HCT116 (cell line): ENCODE measurements around the gene PACRG. TPM values are rescaled to one million over a fixed set of nuclear protein-coding genes. Genes with fewer than 3 reads are reported as not detected.

Experiments used
- ATAC-seq: fragments of 200-7000 bp; cut with Tn5 transposase; 2 replicates; pipeline ENCODE4 v1.9.1; 2020; ENCODE audit warnings: mild to moderate bottlenecking, moderate library complexity
- BruUV-seq: library from RNA; stranded (reverse); fragments of 400-500 nt; replicated peaks from 2 replicates; lab custom pipeline; 2021; lab: Mats Ljungman, UMichigan
- CTCF ChIA-PET: fragments of 300-600 bp; sonication (Branson Sonifier 250); formaldehyde crosslinking; loops from one replicate; lab custom pipeline; 2021; ENCODE audit warnings: antibody characterized with exemption; lab: Charles Lee
- POLR2A ChIA-PET: fragments of 300-600, 350-600 bp; sonication (Branson Sonifier 250); formaldehyde crosslinking; loops from one replicate; lab custom pipeline; 2021; ENCODE audit warnings: antibody characterized with exemption; lab: Charles Lee
- RAD21 ChIA-PET, 2 experiments: fragments of 300-600 bp; sonication (Branson Sonifier 250); formaldehyde crosslinking; loops; one replicate each; lab custom pipeline; 2023; ENCODE audit warnings: low total read pairs in 2 of 2; ENCODE audit not compliant: uncharacterized antibody in 2 of 2, unreplicated experiment in 2 of 2, low non-redundant PET in 1 of 2; lab: Charles Lee
- DNase-seq: peaks from one replicate; pipeline ENCODE4 v3.0.0-alpha.2; 2010; ENCODE audit warnings: low read depth, low spot score
- H2AFZ ChIP-seq: fragments of 200-600 bp; shearing (Covaris generic), sonication (generic); 2 replicates; pipeline ENCODE4 v1.6.1; 2017; ENCODE audit warnings: low read depth, mixed run types, mixed read lengths, antibody characterized with exemption, low read length; ENCODE audit not compliant: poor library complexity, severe bottlenecking
- H3K27ac ChIP-seq: 2 replicates; pipeline ENCODE4 v1.5.1; 2012; ENCODE audit warnings: low read depth, low read length
- H3K27me3 ChIP-seq: fragments of 200-600 bp; sonication (generic); 2 replicates; pipeline ENCODE4 v1.6.1; 2016; ENCODE audit warnings: mixed run types, low read length, mixed read lengths; ENCODE audit not compliant: insufficient read depth
- H3K36me3 ChIP-seq, 2 experiments: fragments of 200-500 bp in 1 of 2; fragments of 200-600 bp in 1 of 2; sonication (Bioruptor generic) in 1 of 2; sonication (generic) in 1 of 2; 2 replicates each; pipeline versions ENCODE4 v1.5.1 to v1.6.1; 2014 to 2016; ENCODE audit warnings: low read length in 2 of 2, inconsistent platforms in 1 of 2, mixed read lengths in 1 of 2, mixed run types in 1 of 2; ENCODE audit not compliant: insufficient read depth in 2 of 2, control insufficient read depth in 1 of 2
- H3K4me1 ChIP-seq, 2 experiments: fragments of 200-600 bp in 1 of 2; sonication (generic) in 1 of 2; 2 replicates each; pipeline versions ENCODE4 v1.5.1 to v1.6.1; 2012 to 2017; ENCODE audit warnings: low read length in 2 of 2, inconsistent platforms in 1 of 2, mild to moderate bottlenecking in 1 of 2, mixed read lengths in 1 of 2, mixed run types in 1 of 2, moderate library complexity in 1 of 2; ENCODE audit not compliant: insufficient read depth in 2 of 2, control insufficient read depth in 1 of 2
- H3K4me2 ChIP-seq: fragments of 200-600 bp; sonication (generic); 2 replicates; pipeline ENCODE4 v1.6.1; 2017; ENCODE audit warnings: mixed run types, low read length, mixed read lengths
- H3K4me3 ChIP-seq, 2 experiments: fragments of 200-600 bp in 1 of 2; sonication (generic) in 1 of 2; replicated peaks in 1 of 2; 2 replicates each; pipeline ENCODE4 v1.5.1; 2011 to 2016; ENCODE audit warnings: low read length in 2 of 2, control low read depth in 1 of 2, low read depth in 1 of 2, mild to moderate bottlenecking in 1 of 2, mixed read lengths in 1 of 2, mixed run types in 1 of 2
- H3K79me2 ChIP-seq: fragments of 200-600 bp; sonication (generic); 2 replicates; pipeline ENCODE4 v1.6.1; 2017; ENCODE audit warnings: mild to moderate bottlenecking, mixed run types, low read length, moderate library complexity, mixed read lengths; ENCODE audit not compliant: insufficient read depth
- H3K9ac ChIP-seq: fragments of 200-600 bp; sonication (generic); 2 replicates; pipeline ENCODE4 v1.6.1; 2016; ENCODE audit warnings: low read length, mixed read lengths
- H3K9me2 ChIP-seq: fragments of 200-600 bp; sonication (generic), shearing (Covaris generic); 2 replicates; pipeline ENCODE4 v1.6.1; 2017; ENCODE audit warnings: mixed run types, mild to moderate bottlenecking, moderate library complexity; ENCODE audit not compliant: insufficient read depth
- H3K9me3 ChIP-seq, 2 experiments: fragments of 200-500 bp in 1 of 2; fragments of 200-600 bp in 1 of 2; sonication (Bioruptor generic) in 1 of 2; sonication (generic) in 1 of 2; 2 replicates each; pipeline ENCODE4 v1.6.1; 2014 to 2017; ENCODE audit warnings: low read length in 2 of 2, mixed read lengths in 2 of 2, inconsistent platforms in 1 of 2, low read depth in 1 of 2, mild to moderate bottlenecking in 1 of 2, mixed run types in 1 of 2, moderate library complexity in 1 of 2; ENCODE audit not compliant: control insufficient read depth in 1 of 2, insufficient read depth in 1 of 2
- H4K20me1 ChIP-seq: fragments of 200-600 bp; sonication (generic), shearing (Covaris generic); 2 replicates; pipeline ENCODE4 v1.6.1; 2017; ENCODE audit warnings: mixed run types, mild to moderate bottlenecking, moderate library complexity; ENCODE audit not compliant: insufficient read depth
- ELF1 ChIP-seq: IDR thresholded peaks from 2 replicates; pipeline ENCODE4 v1.6.1; 2012; ENCODE audit warnings: low read depth, borderline replicate concordance
- POLR2A ChIP-seq: IDR thresholded peaks from 2 replicates; pipeline ENCODE4 v1.7.0; 2011; ENCODE audit warnings: borderline replicate concordance; ENCODE audit not compliant: insufficient read depth, insufficient read length; ENCODE audit errors: extremely low read depth
- POLR2AphosphoS5 ChIP-seq: IDR thresholded peaks from 2 replicates; pipeline ENCODE4 v1.6.1; 2011; ENCODE audit warnings: mild to moderate bottlenecking, low read depth, low read length, moderate library complexity
- SIN3A ChIP-seq: IDR thresholded peaks from 2 replicates; pipeline ENCODE4 v1.6.1; 2012; ENCODE audit warnings: low read depth
- SP1 ChIP-seq: IDR thresholded peaks from 2 replicates; pipeline ENCODE4 v1.6.1; 2012; ENCODE audit warnings: low read depth
- TCF7L2 ChIP-seq: IDR thresholded peaks from 2 replicates; pipeline ENCODE4 v1.7.0; 2011; ENCODE audit warnings: borderline replicate concordance, inconsistent platforms; ENCODE audit not compliant: insufficient read depth, insufficient read length; ENCODE audit errors: extremely low read depth
- YY1 ChIP-seq: IDR thresholded peaks from 2 replicates; pipeline ENCODE4 v1.6.1; 2011; ENCODE audit warnings: low read length, low read depth, moderate library complexity, mild to moderate bottlenecking; ENCODE audit not compliant: insufficient replicate concordance; ENCODE audit errors: extremely low read depth
- ZFX ChIP-seq: fragments of 450-650 bp; IDR thresholded peaks from 2 replicates; pipeline ENCODE4 v1.6.1; 2017
- ZNF274 ChIP-seq: fragments of 200-500 bp; sonication (Bioruptor generic); IDR thresholded peaks from 2 replicates; pipeline ENCODE4 v1.6.1; 2014; ENCODE audit warnings: mild to moderate bottlenecking, low read depth, low read length, inconsistent platforms
- intact Hi-C: fragments of 100-400 bp; cut with micrococcal nuclease; formaldehyde crosslinking; loops from 2 replicates; pipeline ENCODE4 v1.10.0; 2022
- total RNA-seq: library from RNA; stranded (reverse); gene quantifications from one replicate; pipeline ENCODE4 v1.2.1, GENCODE V29; 2021; ENCODE audit not compliant: unreplicated experiment
- TF ChIP-seq, protein P1 (sequence below), 3 experiments: fragments of 200-600 bp in 1 of 3; sonication (generic) in 1 of 3; IDR thresholded peaks in 2 of 3; conservative IDR thresholded peaks in 1 of 3; 2 replicates each; pipeline ENCODE4 v1.5.1; 2012 to 2017; ENCODE audit warnings: low read depth in 2 of 3, low read length in 2 of 3, antibody characterized with exemption in 1 of 3, borderline replicate concordance in 1 of 3, control low read depth in 1 of 3, mild to moderate bottlenecking in 1 of 3, mixed read lengths in 1 of 3, mixed run types in 1 of 3, moderate library complexity in 1 of 3; ENCODE audit not compliant: insufficient read depth in 1 of 3
- TF ChIP-seq, protein P2 (sequence below): IDR thresholded peaks from 2 replicates; pipeline ENCODE4 v1.6.1; 2011; ENCODE audit warnings: mild to moderate bottlenecking, low read length, moderate library complexity; ENCODE audit not compliant: insufficient replicate concordance; ENCODE audit errors: extremely low read depth
- TF ChIP-seq, protein P3 (sequence below): IDR thresholded peaks from 2 replicates; pipeline ENCODE4 v1.6.1; 2012

Gene PACRG
- total RNA-seq, 1 experiment from 2014 or later, result 0.71 TPM

DNA sequence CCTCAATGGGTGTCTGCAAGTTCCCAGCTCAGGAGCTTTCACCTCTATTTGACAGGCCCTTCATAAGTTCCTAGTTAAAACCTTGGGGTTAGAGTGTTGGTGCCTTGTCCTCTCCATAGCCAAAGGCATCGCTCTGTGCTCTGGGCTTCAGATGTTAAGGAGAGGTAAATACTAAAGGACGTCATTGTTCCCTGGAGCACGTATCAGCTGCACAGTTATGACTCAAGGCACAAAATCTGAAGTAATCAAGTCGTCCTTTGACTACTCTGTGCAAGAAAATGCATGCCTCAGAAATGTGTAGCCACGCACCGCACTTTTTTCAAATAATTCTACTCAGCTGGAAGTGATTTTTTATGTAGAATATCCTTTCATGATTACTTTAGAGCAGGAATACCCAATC lies 446.0 kb downstream of the PACRG start (continued):
- TF ChIP-seq TCF7L2, result no peak
- TF ChIP-seq YY1, result no peak
- TF ChIP-seq, protein P1, sequence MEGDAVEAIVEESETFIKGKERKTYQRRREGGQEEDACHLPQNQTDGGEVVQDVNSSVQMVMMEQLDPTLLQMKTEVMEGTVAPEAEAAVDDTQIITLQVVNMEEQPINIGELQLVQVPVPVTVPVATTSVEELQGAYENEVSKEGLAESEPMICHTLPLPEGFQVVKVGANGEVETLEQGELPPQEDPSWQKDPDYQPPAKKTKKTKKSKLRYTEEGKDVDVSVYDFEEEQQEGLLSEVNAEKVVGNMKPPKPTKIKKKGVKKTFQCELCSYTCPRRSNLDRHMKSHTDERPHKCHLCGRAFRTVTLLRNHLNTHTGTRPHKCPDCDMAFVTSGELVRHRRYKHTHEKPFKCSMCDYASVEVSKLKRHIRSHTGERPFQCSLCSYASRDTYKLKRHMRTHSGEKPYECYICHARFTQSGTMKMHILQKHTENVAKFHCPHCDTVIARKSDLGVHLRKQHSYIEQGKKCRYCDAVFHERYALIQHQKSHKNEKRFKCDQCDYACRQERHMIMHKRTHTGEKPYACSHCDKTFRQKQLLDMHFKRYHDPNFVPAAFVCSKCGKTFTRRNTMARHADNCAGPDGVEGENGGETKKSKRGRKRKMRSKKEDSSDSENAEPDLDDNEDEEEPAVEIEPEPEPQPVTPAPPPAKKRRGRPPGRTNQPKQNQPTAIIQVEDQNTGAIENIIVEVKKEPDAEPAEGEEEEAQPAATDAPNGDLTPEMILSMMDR (IDR thresholded peaks at IDR 0.05 in 2 of 3, conservative IDR thresholded peaks at IDR 0.05 in 1 of 3; ENCODE audit: borderline replicate concordance in 1 of 3, insufficient read depth in 1 of 3, low read depth in 2 of 3, low read length in 2 of 3), result no peak
- TF ChIP-seq POLR2A, result no peak
- TF ChIP-seq, all 23 proteins: peak for 0

DNA sequence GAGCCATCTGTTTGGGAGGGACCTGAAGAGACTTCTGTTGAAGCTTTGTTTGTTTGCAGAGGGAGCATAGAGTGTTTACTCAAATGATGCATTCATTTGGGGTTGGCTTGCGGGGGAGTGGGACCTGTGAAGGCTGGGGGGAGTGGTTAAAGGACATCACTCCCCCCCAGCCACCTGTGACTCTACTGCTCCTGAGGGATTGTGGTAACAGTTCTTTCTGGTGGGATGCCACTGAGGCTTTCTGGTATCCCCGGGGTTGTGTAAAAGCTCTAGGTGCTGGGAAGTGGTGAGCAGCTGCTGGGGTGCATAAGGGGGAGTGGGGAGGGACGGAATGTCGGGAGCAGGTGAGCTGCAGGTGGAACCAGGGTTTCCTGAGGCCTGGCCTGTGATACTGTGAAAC lies 447.5 kb downstream of the PACRG start:
- TF ChIP-seq ZNF274 (no peak), POLR2A (no peak), YY1 (no peak), SP1 (no peak), SIN3A (no peak), POLR2AphosphoS5 (no peak), ELF1 (no peak), ZFX (no peak)
- TF ChIP-seq, protein P2, sequence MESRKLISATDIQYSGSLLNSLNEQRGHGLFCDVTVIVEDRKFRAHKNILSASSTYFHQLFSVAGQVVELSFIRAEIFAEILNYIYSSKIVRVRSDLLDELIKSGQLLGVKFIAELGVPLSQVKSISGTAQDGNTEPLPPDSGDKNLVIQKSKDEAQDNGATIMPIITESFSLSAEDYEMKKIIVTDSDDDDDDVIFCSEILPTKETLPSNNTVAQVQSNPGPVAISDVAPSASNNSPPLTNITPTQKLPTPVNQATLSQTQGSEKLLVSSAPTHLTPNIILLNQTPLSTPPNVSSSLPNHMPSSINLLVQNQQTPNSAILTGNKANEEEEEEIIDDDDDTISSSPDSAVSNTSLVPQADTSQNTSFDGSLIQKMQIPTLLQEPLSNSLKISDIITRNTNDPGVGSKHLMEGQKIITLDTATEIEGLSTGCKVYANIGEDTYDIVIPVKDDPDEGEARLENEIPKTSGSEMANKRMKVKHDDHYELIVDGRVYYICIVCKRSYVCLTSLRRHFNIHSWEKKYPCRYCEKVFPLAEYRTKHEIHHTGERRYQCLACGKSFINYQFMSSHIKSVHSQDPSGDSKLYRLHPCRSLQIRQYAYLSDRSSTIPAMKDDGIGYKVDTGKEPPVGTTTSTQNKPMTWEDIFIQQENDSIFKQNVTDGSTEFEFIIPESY, result no peak
- TF ChIP-seq, protein P3, sequence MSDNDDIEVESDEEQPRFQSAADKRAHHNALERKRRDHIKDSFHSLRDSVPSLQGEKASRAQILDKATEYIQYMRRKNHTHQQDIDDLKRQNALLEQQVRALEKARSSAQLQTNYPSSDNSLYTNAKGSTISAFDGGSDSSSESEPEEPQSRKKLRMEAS, result no peak
- Histone ChIP-seq H4K20me1 (no peaks in the 10 kb centered on the region), H3K79me2 (no peaks in the 10 kb centered on the region), H3K27me3 (no peaks in the 10 kb centered on the region), H3K9me2 (no peaks in the 10 kb centered on the region), H3K4me2 (no peak overlapping the region), H3K9me3 (peaks cover 0 to 3% of the 10 kb centered on the region in 2 experiments; a peak in 1 of 4 replicates), H3K36me3 (no peaks in the 10 kb centered on the region), H3K9ac (no peak overlapping the region), H3K4me1 (no peaks in the 10 kb centered on the region), H2AFZ (no peak overlapping the region), H3K27ac (no peak overlapping the region), H3K4me3 (no peak overlapping the region)
- no TSS peak for BruUV-seq
- POLR2A ChIA-PET, result no interaction called here
- intact Hi-C loops, result no loop called here
- ATAC-seq, result no peak
- RAD21 ChIA-PET, result no interaction called here
- CTCF ChIA-PET, result no interaction called here
- no peak for DNase-seq
